Neural progenitor cell (in vitro differentiated cells): Measurements from ENCODE around the gene PRR16. TPM values are rescaled to one million over a fixed set of nuclear protein-coding genes. Genes with fewer than 3 reads are reported as not detected.

Experiments used
- DNase-seq: peaks from one replicate; pipeline ENCODE4 v3.0.0-alpha.2; 2016; ENCODE audit warnings: low spot score
- H2AFZ ChIP-seq: fragments of 200-600 bp; sonication (generic); replicated peaks from 2 replicates; pipeline ENCODE4 v1.6.1; 2016; ENCODE audit warnings: antibody characterized with exemption
- H3F3A ChIP-seq: fragments of 200-600 bp; sonication (generic); 2 replicates; pipeline ENCODE4 v1.6.1; 2016; ENCODE audit warnings: antibody characterized with exemption, low read depth
- H3K27ac ChIP-seq: fragments of 200-600 bp; sonication (generic); 2 replicates; pipeline ENCODE4 v1.5.1; 2016; ENCODE audit warnings: mild to moderate bottlenecking
- H3K27me3 ChIP-seq: fragments of 200-600 bp; sonication (generic); 2 replicates; pipeline ENCODE4 v1.6.1; 2016; ENCODE audit warnings: mild to moderate bottlenecking, moderate library complexity
- H3K36me3 ChIP-seq: fragments of 200-600 bp; sonication (generic); 2 replicates; pipeline ENCODE4 v1.5.1; 2016
- H3K4me1 ChIP-seq: fragments of 200-600 bp; sonication (generic); 2 replicates; pipeline ENCODE4 v1.6.1; 2016; ENCODE audit warnings: mixed run types
- H3K4me2 ChIP-seq: fragments of 200-600 bp; sonication (generic); 2 replicates; pipeline ENCODE4 v1.6.1; 2016
- H3K4me3 ChIP-seq: fragments of 200-600 bp; sonication (generic); 2 replicates; pipeline ENCODE4 v1.5.1; 2016
- H3K79me2 ChIP-seq: fragments of 200-600 bp; sonication (generic); 2 replicates; pipeline ENCODE4 v1.6.1; 2016; ENCODE audit warnings: low read depth
- H3K9ac ChIP-seq: fragments of 200-600 bp; sonication (generic); 2 replicates; pipeline ENCODE4 v1.6.1; 2016
- H3K9me3 ChIP-seq: fragments of 200-600 bp; sonication (generic); 2 replicates; pipeline ENCODE4 v1.5.1; 2016; ENCODE audit warnings: low read depth
- H4K20me1 ChIP-seq: fragments of 200-600 bp; sonication (generic); 2 replicates; pipeline ENCODE4 v1.6.1; 2016; ENCODE audit warnings: low read depth
- H3K27ac Mint-ChIP-seq: 3 replicates; pipeline ENCODE4 v1.8.0; 2021; ENCODE audit warnings: mixed read lengths
- H3K27me3 Mint-ChIP-seq: 2 replicates; pipeline ENCODE4 v1.8.0; 2022; ENCODE audit warnings: low read depth, mild to moderate bottlenecking, inconsistent platforms, moderate library complexity, mixed read lengths; ENCODE audit not compliant: insufficient read depth
- H3K36me3 Mint-ChIP-seq: 3 replicates; pipeline ENCODE4 v1.8.0; 2021; ENCODE audit warnings: mixed read lengths
- H3K4me1 Mint-ChIP-seq: 3 replicates; pipeline ENCODE4 v1.8.0; 2021; ENCODE audit warnings: mixed read lengths
- H3K4me3 Mint-ChIP-seq: 3 replicates; pipeline ENCODE4 v1.8.0; 2021; ENCODE audit warnings: mild to moderate bottlenecking, moderate library complexity, mixed read lengths
- H3K9me3 Mint-ChIP-seq: 3 replicates; pipeline ENCODE4 v1.8.0; 2020; ENCODE audit warnings: mixed read lengths
- EZH2 ChIP-seq: fragments of 200-600 bp; sonication (generic); IDR thresholded peaks from 2 replicates; pipeline ENCODE4 v1.6.1; 2017; ENCODE audit warnings: antibody characterized with exemption, mild to moderate bottlenecking, moderate library complexity
- EZH2phosphoT487 ChIP-seq: fragments of 200-600 bp; sonication (generic); IDR thresholded peaks from 2 replicates; pipeline ENCODE4 v1.6.1; 2017; ENCODE audit warnings: antibody characterized with exemption
- total RNA-seq: library from RNA; depleted of rRNA; stranded (reverse); fragments of >200 nt; gene quantifications from 2 replicates; pipeline ENCODE4 v1.2.3, GENCODE V29; 2015; ENCODE audit warnings: low replicate concordance
- TF ChIP-seq, protein P1 (sequence below): fragments of 200-600 bp; sonication (generic); IDR thresholded peaks from 2 replicates; pipeline ENCODE4 v1.5.1; 2017; ENCODE audit warnings: antibody characterized with exemption, mild to moderate bottlenecking

The PRR16 gene
- total RNA-seq, 1 donor from 2014 or later: not detected

DNA sequence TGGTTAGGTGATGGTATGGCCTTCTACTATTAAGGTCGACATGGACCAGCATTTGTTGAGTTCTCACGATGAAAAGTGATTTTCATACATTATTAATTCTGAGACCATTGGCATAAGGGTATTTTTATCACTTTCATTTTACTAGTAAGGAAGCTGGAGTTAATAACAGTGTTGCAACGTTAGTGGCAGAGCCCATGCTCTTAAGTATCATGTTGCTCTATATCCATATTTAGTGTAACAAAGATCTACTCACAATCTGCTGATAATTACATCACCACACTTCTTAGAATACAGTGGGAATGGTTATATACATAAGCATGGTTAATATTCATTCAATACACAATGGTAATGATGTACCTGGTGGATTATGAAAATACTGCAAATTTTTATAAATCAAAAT is 81.9 kb downstream of the PRR16 start:
- Histone ChIP-seq H3K9me3 (no peaks in the 10 kb centered on the region), H3K4me3 (no peak overlapping the region), H3K4me2 (no peak overlapping the region), H3K27ac (no peak overlapping the region), H3K9ac (no peak overlapping the region), H4K20me1 (no peaks in the 10 kb centered on the region), H3F3A (no peaks in the 10 kb centered on the region), H3K4me1 (no peaks in the 10 kb centered on the region), H3K79me2 (no peaks in the 10 kb centered on the region), H3K27me3 (no peaks in the 10 kb centered on the region), H2AFZ (no peak overlapping the region), H3K36me3 (no peaks in the 10 kb centered on the region)
- no peaks in the 10 kb centered on the region for H3K9me3 Mint-ChIP-seq
- H3K36me3 Mint-ChIP-seq: no peaks in the 10 kb centered on the region
- TF ChIP-seq, protein P1, sequence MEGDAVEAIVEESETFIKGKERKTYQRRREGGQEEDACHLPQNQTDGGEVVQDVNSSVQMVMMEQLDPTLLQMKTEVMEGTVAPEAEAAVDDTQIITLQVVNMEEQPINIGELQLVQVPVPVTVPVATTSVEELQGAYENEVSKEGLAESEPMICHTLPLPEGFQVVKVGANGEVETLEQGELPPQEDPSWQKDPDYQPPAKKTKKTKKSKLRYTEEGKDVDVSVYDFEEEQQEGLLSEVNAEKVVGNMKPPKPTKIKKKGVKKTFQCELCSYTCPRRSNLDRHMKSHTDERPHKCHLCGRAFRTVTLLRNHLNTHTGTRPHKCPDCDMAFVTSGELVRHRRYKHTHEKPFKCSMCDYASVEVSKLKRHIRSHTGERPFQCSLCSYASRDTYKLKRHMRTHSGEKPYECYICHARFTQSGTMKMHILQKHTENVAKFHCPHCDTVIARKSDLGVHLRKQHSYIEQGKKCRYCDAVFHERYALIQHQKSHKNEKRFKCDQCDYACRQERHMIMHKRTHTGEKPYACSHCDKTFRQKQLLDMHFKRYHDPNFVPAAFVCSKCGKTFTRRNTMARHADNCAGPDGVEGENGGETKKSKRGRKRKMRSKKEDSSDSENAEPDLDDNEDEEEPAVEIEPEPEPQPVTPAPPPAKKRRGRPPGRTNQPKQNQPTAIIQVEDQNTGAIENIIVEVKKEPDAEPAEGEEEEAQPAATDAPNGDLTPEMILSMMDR: no peak
- no peaks in the 10 kb centered on the region for H3K27me3 Mint-ChIP-seq
- H3K27ac Mint-ChIP-seq: no peak overlapping the region
- H3K4me3 Mint-ChIP-seq: no peak overlapping the region
- no peaks in the 10 kb centered on the region for H3K4me1 Mint-ChIP-seq
- DNase-seq: no peak

DNA sequence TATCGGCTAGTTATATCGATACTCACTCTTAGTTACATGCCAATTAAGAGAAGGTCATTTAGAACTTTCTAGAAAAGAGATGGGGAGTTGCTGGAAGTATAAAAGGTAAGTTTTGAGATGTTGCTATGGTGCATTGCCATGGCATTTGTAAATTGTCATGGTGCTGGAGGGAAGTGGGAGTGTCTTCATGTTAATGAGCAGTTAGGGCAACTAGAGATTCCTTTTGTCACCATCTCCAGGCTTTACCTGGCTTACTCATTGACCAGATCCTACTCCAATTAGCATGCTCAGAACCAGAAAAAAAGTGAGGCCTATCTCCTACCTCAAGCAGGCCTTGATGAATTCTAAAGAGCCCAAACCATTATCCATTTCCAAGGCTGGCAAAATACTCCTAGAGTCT is 82.8 kb downstream of the PRR16 start:
- Mint-ChIP-seq H3K36me3 (no peaks in the 10 kb centered on the region), H3K4me3 (no peak overlapping the region), H3K4me1 (no peaks in the 10 kb centered on the region), H3K27ac (no peak overlapping the region), H3K27me3 (no peaks in the 10 kb centered on the region), H3K9me3 (no peaks in the 10 kb centered on the region)
- Histone ChIP-seq H4K20me1 (no peaks in the 10 kb centered on the region), H3K4me2 (no peak overlapping the region), H3K4me3 (no peak overlapping the region), H3K9me3 (no peaks in the 10 kb centered on the region), H3K79me2 (no peaks in the 10 kb centered on the region), H3K36me3 (no peaks in the 10 kb centered on the region), H3F3A (no peaks in the 10 kb centered on the region), H3K9ac (no peak overlapping the region), H3K27ac (no peak overlapping the region), H3K4me1 (no peaks in the 10 kb centered on the region), H3K27me3 (no peaks in the 10 kb centered on the region), H2AFZ (no peak overlapping the region)
- no peak for DNase-seq
- no peak for TF ChIP-seq EZH2phosphoT487
- TF ChIP-seq, protein P1: no peak
- no peak for TF ChIP-seq EZH2

DNA sequence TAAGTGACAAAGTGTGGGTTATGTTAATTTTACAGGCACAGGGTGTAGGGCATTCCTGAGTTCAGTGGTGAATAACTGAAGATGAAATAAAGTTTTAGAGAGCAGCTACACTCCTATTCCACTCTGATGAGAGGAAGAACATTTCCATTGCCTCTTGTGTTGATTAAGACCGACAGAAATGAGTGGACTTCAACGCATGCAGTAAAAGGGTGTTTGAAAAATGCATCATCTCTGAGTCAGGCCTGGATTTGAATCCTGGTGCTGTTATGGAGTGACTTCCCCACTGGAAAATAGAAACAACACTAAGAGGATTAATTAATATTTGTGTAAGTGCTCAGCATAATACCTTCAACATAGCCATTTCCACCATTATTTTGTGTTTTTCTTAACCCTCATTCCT is 86.3 kb downstream of the PRR16 start:
- Mint-ChIP-seq H3K27me3 (no peaks in the 10 kb centered on the region), H3K4me1 (no peaks in the 10 kb centered on the region), H3K9me3 (no peaks in the 10 kb centered on the region), H3K36me3 (no peaks in the 10 kb centered on the region), H3K4me3 (no peak overlapping the region), H3K27ac (no peak overlapping the region)
- Histone ChIP-seq H3K9ac (no peak overlapping the region), H4K20me1 (no peaks in the 10 kb centered on the region), H3K4me3 (no peak overlapping the region), H2AFZ (no peak overlapping the region), H3K79me2 (no peaks in the 10 kb centered on the region), H3K27ac (no peak overlapping the region), H3K36me3 (no peaks in the 10 kb centered on the region), H3K9me3 (no peaks in the 10 kb centered on the region), H3K27me3 (no peaks in the 10 kb centered on the region), H3K4me1 (no peaks in the 10 kb centered on the region), H3K4me2 (no peak overlapping the region), H3F3A (no peaks in the 10 kb centered on the region)
- no peak for DNase-seq
- TF ChIP-seq EZH2phosphoT487: no peak
- no peak for TF ChIP-seq EZH2
- TF ChIP-seq, protein P1: no peak

- Histone ChIP-seq H3K4me2 (no peak overlapping the region), H2AFZ (no peak overlapping the region), H3K27ac (no peak overlapping the region), H3K36me3 (no peaks in the 10 kb centered on the region), H3K79me2 (no peaks in the 10 kb centered on the region), H3K4me3 (no peak overlapping the region), H4K20me1 (no peaks in the 10 kb centered on the region), H3F3A (no peaks in the 10 kb centered on the region), H3K9me3 (no peaks in the 10 kb centered on the region), H3K27me3 (no peaks in the 10 kb centered on the region), H3K4me1 (no peaks in the 10 kb centered on the region), H3K9ac (no peak overlapping the region)
- Mint-ChIP-seq H3K9me3 (no peaks in the 10 kb centered on the region), H3K4me3 (no peak overlapping the region), H3K36me3 (no peaks in the 10 kb centered on the region), H3K27ac (no peak overlapping the region), H3K4me1 (no peaks in the 10 kb centered on the region), H3K27me3 (no peaks in the 10 kb centered on the region)
- TF ChIP-seq EZH2phosphoT487 (no peak), EZH2 (no peak)
- TF ChIP-seq, protein P1: no peak
- DNase-seq: no peak
Measured at GRCh38 chr5:120552638-120553037, 88.5 kb downstream of the PRR16 start.
